Stimulated activated CD4-positive, alpha-beta T cell treated with anti-CD3 and anti-CD28 coated beads, Interleukin-2, amount 100 ng/mL, for 48 hours (primary cell): ENCODE results near the gene MPO.

Experiments
- DNase-seq, 2 donors: peaks; one replicate each; pipeline ENCODE4 v3.0.0-alpha.2; 2020

Gene MPO

GRCh38 chr17:58306131-58306951 is 25.6 kb upstream of the MPO start:
- DNase-seq: no peak

DNA sequence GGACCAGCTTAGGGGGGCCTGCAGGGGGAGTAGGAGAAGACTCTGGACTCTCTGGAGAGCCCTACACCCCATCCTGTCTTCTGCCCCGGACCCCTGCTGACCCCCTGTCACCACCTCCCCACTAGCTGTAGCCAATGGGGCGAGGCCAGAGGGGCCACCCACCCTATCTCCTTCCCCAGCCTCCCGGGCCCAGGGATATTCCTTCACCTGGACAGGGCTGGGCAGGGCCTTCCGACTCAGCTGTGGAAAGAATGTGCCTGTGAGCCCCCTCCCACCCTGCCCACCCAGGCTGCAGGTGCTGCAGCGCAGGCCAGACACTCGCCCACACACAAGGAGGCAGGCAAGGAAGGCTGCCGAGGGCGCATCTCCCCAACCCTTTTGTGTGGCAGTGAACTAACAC is 24.9 kb upstream of the MPO start:
- DNase-seq: no peak

- no peak for DNase-seq
These were observed 24.2 kb upstream of the MPO start for GRCh38 chr17:58304750-58305486.

DNA sequence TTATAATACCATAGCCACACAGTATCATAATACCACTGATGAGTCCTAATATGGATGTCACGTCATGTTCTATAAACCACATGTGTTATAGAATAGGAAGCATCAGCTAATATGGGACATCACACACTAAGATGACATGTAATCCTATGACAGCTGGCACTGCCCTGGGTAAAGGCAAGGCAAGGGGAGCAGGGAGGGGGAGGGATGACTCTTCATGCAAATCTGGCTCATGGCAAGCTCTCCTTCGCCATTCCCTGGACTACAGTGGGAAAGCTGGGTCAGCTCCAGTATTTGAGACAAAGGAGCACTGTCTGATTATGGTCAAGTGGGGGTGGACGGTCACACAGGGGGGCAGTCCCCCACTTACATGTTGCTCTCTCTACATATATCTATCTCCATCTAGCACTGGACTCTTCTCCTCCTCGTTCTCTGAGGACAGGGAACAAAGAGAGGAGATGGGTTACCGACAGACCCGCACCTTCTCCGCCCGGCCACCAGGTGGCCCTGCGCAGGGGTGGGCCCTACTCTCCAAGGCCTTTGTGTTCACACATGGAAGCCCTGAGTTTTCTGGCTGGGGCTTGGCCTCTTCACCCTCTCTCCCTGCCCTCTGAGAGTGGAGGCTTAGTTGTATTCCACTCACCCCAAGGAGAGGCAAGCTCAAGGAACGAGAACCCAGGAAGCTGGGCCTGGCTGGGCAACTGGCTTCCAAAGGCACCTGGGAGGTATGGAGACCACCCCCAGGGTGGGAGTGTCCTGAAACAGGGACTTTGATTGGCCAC is 23.4 kb upstream of the MPO start:
- peak; percentile 60 to 61 for DNase-seq

GRCh38 chr17:58302919-58303585 is 22.3 kb upstream of the MPO start:
- DNase-seq: no peak

DNA sequence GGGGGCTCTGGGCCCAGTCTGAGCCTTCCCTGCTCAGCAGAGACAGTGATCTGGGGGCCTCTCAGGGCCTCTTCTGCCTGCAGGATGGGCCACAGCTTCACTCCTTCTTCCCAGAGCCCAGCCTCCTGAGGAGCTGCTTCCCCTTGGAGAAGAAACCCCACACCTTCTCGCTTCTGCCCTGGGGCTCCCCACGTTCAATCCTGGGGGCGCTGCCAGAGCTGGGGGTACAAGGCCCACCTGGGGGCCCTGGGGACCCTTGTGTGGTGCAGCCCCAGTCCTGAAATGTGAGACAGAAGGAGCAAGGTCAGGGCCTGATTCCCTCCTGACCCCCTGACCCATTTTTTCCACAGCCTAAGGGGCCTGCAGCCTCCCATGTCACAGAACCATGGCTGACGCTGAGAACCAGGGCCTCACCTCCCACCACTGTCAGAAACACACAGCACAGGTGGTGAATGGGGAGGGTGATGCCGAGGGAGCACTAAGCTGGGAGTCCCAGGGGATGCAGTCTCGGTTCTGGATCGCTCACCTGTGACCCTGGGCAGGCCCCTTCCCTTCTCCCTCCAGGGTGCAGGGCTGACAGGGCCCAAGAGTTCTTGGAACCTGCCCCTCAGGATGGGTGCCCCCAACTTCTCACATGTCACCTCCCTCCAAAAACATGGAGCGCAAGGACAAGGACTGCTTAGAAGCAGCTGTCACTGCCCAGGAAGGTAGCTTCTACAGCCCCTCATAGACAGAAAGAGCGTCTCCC is 21.6 kb upstream of the MPO start:
- no peak for DNase-seq

DNA sequence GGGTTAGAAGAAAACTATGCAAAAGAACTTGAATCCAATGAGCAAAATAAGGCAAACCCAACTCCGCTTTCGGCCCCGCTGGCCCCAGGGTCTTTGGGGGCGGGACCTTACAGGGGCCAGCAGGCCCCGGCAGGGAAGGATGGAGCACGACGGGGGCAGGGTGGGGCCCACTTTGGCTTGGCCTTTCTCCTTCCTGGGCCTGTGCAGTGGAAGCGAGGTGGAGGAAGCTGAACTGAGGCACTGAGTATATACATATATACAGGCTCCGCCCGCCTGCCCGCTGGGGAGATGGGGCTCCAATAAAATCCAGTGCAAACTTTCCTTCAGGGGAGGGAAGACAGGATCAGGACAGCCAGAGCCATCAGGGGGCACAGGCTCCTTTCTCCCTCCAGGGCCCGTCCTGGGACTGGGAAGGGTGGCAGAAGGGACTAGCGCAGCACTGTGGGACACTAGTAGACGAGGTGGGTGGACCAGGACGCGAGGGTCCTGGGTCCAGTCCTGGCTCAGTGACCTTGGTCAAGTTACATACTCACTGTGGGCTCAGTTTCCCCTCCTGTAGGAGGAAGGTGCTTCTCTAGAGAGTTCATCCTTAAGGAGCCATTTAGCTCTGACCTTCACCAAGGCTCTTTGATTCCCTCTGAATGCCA is 20.9 kb upstream of the MPO start:
- no peak for DNase-seq

DNA sequence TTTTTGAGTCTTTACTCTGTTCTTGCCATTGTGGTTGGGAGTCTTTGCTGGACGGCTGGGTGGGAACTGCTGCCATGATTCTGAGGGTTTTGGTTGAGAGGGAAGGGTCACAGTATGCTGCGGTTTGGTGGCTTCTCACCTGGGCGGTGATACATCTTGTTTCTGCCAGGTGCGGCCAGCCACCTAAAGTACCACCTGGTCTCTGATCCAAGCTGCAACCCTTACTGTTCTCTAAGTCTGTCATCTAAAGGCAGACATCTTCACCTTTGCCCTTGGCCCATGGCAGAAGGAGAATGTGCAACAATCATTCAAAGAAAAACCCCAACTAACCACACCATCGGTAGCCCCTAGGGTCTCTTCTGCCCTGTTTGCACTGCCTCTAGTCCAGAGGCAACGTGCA is 19.6 kb upstream of the MPO start:
- no peak for DNase-seq

- DNase-seq: no peak
These were observed 13.3 kb upstream of the MPO start for GRCh38 chr17:58294034-58294433.

DNA sequence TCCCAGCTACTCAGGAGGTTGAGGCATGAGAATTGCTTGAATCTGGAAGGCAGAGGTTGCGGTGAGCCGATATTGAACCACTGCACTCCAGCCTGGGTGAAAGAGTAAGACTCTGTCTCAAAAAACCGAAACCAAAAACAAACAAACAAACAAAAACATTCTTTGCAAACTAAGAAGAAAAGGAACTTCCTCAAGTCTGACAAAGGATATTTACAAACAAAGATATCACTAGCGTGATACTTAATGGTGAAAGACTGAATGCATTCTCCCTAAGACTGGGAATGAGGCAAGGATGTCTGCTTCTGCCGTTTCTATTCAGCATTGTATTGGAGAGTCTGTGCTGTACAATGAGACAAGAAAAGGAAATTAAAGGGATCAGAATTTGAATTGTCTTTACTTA is 10.5 kb upstream of the MPO start:
- DNase-seq: no peak

DNA sequence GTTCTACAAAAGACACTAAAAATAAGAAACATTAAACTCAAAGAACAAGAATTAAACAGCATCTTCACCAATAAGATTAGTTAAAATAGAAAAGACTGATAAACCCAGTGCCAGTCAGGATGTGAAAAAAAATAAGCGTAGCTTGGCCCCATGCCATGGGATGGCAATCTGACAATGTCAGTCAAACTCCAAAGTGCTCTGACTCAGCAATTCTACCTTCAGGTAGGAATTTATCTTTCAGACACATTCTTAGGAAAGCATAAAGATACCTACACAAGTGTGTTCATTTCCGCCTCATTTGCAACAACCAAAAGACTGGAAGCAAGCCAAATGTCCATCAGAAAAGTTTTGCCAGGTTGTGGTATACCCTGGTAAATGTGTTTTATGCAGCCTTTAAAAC is 9.1 kb upstream of the MPO start:
- no peak for DNase-seq

DNA sequence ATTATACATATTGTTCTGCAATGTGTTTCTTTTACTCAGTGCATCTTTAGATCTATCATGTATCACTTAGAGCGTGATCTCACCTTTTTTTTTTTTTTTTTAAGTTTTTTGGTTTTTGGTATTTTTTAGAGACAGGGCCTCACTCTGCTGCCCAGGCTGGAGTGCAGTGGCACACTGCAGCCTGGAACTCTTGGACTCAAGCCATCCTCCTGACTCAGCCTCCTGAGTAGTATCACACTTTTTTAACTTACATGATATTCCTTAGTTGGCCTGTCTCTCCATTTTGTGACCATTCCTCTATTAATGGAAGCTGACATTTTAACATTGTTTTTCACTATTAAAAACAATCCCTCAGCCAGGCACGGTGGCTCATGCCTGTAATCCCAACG is 4.7 kb upstream of the MPO start:
- no peak for DNase-seq

GRCh38 chr17:58284613-58285421 is 4.1 kb upstream of the MPO start:
- DNase-seq: no peak

DNA sequence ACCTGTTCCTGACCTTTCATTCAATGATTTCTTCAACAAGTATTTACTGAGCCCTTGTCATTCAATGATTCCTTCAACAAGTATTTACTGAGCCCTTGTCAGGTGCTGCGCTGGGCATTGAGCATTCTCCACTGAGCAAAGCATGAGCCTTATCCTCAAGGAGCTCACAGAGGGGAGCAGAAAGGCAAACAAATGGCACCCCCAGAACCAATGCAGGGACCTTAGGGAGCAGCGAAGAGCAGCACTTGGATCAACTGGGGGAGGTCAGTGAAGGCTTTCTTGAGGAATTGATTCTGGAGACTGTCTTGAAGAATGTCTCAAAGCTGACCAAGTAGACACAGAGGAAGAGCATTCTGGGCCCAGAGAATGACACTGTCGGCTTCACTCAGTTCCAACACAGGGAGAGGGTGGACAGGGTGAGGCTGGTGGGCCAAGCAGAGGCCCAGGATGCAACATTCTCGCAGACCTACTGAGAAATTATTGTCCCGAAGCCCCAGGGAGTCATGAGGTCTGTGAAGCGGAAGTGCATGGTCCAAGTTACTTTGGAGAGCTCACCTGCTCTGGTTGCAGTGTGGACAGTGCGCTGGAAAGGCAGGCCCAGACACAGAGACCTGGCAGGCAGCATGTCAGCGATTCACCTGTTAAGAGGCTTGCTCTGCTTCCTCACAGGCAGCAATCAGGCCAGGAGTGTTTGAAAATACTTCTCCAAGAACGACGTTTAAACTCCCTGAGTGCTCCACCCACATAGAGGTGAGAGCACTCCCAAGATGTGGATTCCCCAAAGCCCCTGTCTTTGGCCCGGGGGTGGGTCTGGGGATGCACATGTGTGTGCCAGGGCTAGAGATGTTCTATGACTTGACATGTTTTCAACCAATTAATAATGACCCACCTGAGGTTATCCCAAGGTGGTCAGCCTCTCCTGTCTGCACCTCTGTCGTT is 3.2 kb upstream of the MPO start:
- DNase-seq: no peak

DNA sequence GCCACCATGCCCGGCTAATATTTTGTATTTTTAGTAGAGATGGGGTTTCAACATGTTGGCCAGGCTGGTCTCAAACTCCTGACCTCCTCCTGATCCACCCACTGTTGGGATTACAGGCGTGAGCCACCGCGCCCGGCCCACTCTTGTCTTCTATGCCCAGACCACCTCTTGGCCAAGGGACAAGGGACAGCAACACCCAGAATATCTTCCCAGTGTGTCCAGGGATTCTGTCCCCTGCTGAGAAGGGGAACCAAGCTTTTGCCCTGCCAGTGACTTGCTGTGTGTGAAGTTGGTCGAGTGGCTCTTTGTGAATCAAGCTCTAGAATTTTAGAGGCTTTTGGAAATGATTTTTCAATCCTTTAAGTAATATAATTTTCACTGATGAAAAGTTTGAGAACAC is 1.7 kb upstream of the MPO start:
- no peak for DNase-seq

DNA sequence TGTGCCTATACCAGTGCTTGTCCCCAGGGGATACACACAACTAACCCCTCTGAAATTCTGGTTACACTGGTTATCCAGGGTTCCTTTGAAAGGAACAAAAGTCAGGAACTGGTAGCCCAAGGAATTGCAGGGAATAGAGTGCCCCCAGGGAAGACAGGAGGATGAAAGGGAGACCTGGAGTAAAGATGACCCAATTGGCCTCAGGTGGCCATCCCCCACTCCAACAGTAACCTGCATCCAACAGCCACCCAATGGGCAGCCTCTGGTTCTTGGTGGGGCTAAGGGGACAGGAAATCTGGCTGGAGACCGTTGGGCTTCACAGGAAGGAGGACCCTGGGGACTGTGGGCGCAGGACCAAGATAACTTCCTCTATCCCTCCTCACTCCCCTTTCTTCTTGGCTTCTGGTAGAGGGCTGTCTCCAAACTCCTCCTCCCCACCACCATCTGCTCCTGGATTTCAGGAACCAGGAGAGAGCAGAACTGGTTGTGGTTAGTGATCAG is 826 bp upstream of the MPO start:
- no peak for DNase-seq

GRCh38 chr17:58279736-58280479 is 827 bp downstream of the MPO start:
- DNase-seq: no peak

GRCh38 chr17:58279016-58279711 is 1.6 kb downstream of the MPO start:
- no peak for DNase-seq
